Urinary bladder (tissue), 4 donors: ENCODE measurements around the gene PRKG1. TPM values are rescaled to one million over a fixed set of nuclear protein-coding genes. Genes with fewer than 3 reads are reported as not detected.
"Not testable (repeated sequence)": the region's sequence is repeated elsewhere in the genome, so short reads cannot be mapped to it uniquely, and the experiment has no call there.

Experiments used
- DNase-seq: peaks from one replicate; pipeline ENCODE4 v3.0.0-alpha.2; 2015; ENCODE audit errors: extremely low spot score
- H3K27ac ChIP-seq: one replicate; pipeline ENCODE4 v1.5.1; 2013; ENCODE audit warnings: low read depth, mild to moderate bottlenecking, moderate library complexity
- H3K36me3 ChIP-seq: one replicate; pipeline ENCODE4 v1.6.1; 2013; ENCODE audit warnings: mild to moderate bottlenecking, moderate library complexity; ENCODE audit not compliant: insufficient read depth
- H3K4me1 ChIP-seq: one replicate; pipeline ENCODE4 v1.6.1; 2013; ENCODE audit warnings: mild to moderate bottlenecking, moderate library complexity; ENCODE audit not compliant: insufficient read depth
- H3K4me3 ChIP-seq: one replicate; pipeline ENCODE4 v1.5.1; 2013; ENCODE audit warnings: low read depth, low read length
- WGBS: extraction: QIAGEN DNeasy Blood & Tissue Kit; methylation state at CpG from one replicate; pipeline ENCODE4 v1.1.7; 2013; 5-methylcytosine and 5-hydroxymethylcytosine counted together
- polyA plus RNA-seq: library from polyadenylated mRNA; stranded (reverse); fragments of 200-250 nt; gene quantifications from one replicate; pipeline ENCODE4 v1.2.3, GENCODE V29; 2013
- total RNA-seq: library from RNA; depleted of rRNA; stranded (reverse); fragments of >200 nt; gene quantifications from one replicate; pipeline ENCODE4 v1.2.3, GENCODE V29; 2014
- donor health status: healthy with polysubstance abuse.
- donor health status: healthy.

Gene PRKG1
- total and polyA plus RNA-seq, 2 donors: 17.1 to 126 TPM

DNA sequence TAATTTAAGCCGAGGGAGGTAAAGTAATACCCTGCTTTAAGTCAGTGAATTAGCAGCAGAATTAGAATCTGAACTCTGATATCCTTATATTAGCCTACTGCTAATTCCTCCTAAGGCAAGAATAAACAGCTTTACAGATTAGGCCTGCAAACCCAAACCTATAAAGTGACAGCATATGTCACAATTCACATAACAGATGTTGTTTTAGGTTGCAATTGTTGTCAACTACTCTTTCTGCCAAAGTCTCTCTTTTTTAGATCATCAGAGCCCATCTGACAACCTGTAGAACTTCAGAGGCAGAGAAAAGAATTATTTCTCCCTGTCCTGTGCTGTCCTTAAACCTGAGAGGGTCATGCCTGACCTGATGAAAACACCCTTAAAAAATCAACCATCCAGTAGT, 167.2 kb downstream of the PRKG1 start:
- DNase-seq: no peak
- Histone ChIP-seq H3K27ac (no peak overlapping the region), H3K36me3 (no peaks in the 10 kb centered on the region), H3K4me3 (no peak overlapping the region), H3K4me1 (peaks cover 2% of the 10 kb centered on the region)
- WGBS: 93% methylated on average over 1 of the region's 1 CpG

DNA sequence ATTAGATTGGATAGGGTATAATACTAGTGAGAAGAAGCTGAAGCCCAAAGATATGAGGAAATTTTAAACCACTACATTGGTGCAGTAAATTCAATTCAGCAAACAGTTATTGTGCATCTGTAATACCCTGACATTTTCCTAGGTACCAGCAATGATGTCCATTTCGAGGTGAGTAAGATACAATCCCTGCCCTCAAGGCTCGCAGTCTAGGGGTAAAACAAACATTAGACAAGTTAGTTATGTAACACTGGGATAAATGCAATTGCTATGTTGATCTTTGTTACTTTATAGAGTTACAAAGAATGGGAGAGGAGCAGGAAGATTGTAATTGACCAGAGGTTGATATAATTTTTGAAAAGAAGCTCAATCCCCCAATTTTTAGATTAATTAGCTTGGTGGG, 168.1 kb downstream of the PRKG1 start:
- no peak for DNase-seq
- no peak overlapping the region for H3K4me3 ChIP-seq
- no peaks in the 10 kb centered on the region for H3K36me3 ChIP-seq
- no peak overlapping the region for H3K27ac ChIP-seq
- 69% methylated on average over 2 of the region's 2 CpGs for WGBS
- H3K4me1 ChIP-seq: peaks cover 2% of the 10 kb centered on the region

DNA sequence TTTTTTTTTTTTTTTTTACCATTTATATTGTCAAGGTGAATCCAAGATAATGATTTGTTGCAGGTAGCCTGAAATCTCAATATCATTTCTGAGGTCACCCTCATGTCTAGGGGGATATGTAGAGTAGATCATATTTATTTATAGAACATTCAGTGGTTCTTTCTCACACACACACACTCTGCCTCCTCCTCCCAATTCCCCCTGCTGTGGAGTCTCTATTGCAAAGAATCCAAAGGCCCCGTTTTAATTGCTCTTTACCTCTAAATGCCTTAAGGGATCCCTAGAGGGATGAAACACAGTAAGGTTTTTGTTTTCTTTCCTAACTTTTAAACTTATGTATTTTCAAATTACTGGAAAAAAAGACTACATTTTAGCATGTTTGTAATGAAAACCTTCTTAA, 170.0 kb downstream of the PRKG1 start:
- no peak overlapping the region for H3K27ac ChIP-seq
- H3K4me3 ChIP-seq: no peak overlapping the region
- H3K36me3 ChIP-seq: no peaks in the 10 kb centered on the region
- WGBS: 41% methylated on average over 1 of the region's 1 CpG
- H3K4me1 ChIP-seq: peaks cover 2% of the 10 kb centered on the region
- no peak for DNase-seq

DNA sequence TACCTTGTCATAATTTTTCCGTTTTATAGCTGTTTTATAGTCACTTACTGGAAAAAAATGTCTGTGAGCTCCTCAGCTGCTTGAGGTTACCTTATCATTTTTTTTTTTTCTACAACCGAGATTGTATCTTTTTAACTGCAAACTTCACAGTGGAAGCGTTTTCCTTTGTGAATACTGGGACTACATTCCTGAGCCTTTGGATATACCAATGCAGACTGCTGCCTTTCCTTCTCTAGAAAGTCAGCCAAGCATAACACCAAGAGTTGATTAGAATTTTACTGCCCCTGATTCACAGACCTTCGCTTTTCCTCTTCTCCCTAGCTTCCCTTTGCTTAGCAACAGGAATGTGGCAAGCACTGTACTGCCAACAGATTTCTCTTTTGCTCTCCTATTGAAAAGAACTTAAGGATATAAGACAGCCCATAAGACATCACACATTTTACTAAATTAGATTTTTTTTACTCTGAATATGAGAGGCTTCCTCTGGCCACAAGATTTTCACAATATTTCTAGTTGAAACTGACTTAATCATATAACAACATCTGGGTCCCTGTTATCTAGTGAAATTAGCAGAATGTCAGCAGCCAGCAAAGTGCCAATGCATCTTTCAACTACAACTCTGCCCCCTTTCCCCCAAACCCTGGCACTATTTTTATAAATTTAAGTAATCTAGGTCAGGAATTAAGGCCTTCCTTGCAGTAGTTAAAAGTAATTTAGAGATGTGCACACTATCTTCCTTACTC, 170.6 kb downstream of the PRKG1 start:
- Histone ChIP-seq H3K36me3 (no peaks in the 10 kb centered on the region), H3K4me1 (peaks cover 2% of the 10 kb centered on the region), H3K27ac (no peak overlapping the region), H3K4me3 (no peak overlapping the region)
- peak; percentile 54 for DNase-seq
- 21% methylated on average over 4 of the region's 4 CpGs for WGBS

DNA sequence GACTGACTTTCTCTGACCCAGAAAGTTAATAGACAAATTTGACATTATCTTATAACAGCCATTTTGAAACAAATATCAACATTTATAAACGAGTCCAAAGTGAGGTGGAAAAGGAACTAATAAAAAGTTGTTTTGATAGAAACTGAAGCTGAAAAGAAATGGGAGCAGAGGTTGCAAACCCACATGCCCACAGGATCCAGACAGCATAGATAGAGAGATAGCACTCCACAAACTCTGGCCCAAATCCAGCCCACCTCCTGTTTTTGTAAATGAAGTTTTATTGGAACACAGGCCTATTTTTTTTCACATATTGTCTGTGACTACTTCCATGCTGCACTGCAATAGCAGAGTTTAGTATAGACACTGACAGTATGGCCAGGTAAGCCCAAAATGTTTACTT, 171.9 kb downstream of the PRKG1 start:
- WGBS: 28% methylated on average over 1 of the region's 1 CpG
- no peaks in the 10 kb centered on the region for H3K4me1 ChIP-seq
- H3K4me3 ChIP-seq: no peak overlapping the region

DNA sequence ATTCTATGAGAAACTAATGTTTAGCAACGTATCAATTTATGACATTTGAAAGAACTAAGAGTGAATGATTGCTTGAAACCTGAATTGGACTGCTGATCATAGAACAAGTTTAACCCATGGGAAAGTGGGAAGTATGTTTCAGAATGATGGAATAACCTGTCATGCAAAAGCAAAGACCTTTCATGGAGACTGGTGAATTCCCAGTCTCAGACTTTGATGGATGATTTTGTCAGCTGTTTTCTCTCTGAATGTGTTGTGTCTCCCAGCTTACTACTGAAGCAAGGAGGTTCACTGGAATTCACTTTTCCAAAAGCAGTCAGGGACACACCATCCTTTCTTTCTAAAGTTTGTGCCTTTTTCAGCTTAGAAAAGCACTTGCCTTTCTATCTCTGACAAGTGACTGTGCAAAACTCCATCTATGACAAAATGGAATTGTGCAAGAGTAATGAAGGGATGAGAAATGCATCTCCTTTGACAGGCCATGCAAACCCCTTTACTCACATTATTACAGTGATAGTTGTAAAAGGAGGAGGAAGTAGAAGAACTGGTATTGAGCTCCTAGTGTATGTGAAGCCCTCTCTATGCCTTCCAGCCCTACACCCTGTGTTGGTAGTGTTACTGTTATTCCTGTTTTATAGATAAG, 176.1 kb downstream of the PRKG1 start:
- no peaks in the 10 kb centered on the region for H3K36me3 ChIP-seq
- H3K27ac ChIP-seq: no peak overlapping the region

More for the DNA sequence above, 171.9 kb downstream of the PRKG1 start:
- Histone ChIP-seq H3K36me3 (no peaks in the 10 kb centered on the region), H3K27ac (peak overlapping the region; percentile 23)
- no peak for DNase-seq

DNA sequence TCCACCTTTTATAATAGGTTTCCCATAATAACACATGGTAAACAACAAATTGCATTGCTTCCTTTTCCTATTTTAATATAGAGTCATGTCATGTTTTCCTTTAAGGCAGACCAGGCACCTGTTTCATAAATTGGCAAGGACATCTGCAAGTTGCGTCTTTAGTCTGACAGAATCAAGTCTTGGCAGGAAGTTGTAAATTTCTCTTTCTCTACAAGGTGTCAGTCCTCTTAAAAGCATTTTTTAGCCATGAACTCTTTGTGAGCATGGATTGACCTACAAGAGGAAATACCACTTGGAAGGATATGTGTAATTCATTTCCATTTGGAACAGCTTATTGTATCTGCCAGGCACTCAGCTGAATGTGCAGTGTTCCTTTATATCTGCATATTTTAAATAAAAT, 176.8 kb downstream of the PRKG1 start:
- Histone ChIP-seq H3K4me3 (no peak overlapping the region), H3K27ac (no peak overlapping the region), H3K4me1 (no peaks in the 10 kb centered on the region), H3K36me3 (no peaks in the 10 kb centered on the region)
- 73% methylated on average over 1 of the region's 1 CpG for WGBS
- DNase-seq: no peak

More for the DNA sequence above, 176.1 kb downstream of the PRKG1 start:
- no peak overlapping the region for H3K4me3 ChIP-seq
- no peaks in the 10 kb centered on the region for H3K4me1 ChIP-seq
- no peak for DNase-seq
- 86% methylated on average over 1 of the region's 1 CpG for whole genome bisulfite sequencing

DNA sequence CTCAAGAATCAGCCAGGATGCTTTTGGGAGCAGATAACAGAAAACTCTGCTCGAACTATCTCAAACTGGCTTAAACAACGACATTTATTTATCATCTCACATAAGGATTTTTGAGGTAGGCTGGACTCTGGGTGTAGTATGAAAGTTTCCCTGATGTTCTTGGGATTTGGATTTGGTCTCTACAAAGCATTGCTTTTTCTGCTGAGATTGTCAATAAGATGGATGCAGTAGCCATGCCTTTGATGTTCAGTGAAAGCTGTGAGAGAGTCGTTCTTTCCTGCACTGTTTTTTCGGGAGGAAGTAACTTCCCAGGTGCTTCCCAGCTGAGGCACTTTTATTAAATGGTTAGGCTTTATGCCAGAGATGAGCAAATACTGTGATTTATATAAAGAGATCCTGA, 181.1 kb downstream of the PRKG1 start:
- Histone ChIP-seq H3K36me3 (no peaks in the 10 kb centered on the region), H3K4me1 (no peaks in the 10 kb centered on the region), H3K4me3 (no peak overlapping the region), H3K27ac (no peak overlapping the region)
- no peak for DNase-seq
- WGBS: 49% methylated on average over 4 of the region's 4 CpGs

DNA sequence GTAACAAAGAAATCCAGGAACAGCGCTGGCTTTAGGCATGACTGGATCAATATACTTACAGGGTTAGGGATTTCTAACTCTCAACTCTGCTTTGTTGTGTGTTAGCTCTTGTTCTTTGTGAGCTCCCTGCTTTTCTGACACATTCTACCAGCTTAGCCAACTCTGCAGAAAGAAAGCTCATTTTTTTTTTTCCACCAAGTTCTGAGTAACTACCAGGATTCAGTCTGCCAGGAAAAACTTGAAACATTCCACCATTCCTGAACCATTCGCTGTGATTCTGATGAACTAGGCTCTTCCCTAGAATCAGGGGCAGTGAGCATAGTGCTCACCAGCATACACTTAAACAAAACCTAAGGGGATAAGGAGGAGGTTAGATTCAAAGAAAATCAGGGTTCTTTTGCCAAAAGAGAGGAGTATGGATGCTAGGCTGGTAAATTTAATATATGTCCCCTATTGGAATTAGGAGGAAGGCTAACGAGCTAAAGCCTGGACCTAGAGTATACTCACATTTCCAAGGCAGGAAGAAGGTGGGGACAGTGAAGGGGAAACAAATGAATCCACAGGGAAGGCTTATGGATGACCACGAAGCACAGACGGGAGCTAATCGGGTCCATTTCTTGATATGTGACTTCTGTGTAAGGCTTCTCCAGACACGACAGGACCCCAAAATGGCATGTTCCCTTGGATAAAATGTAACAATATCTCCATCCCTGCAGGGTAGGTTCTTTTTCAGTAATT, 183.4 kb downstream of the PRKG1 start:
- Histone ChIP-seq H3K4me1 (no peaks in the 10 kb centered on the region), H3K4me3 (no peak overlapping the region), H3K36me3 (no peaks in the 10 kb centered on the region), H3K27ac (no peak overlapping the region)
- no peak for DNase-seq
- WGBS: 87% methylated on average over 7 of the region's 7 CpGs

DNA sequence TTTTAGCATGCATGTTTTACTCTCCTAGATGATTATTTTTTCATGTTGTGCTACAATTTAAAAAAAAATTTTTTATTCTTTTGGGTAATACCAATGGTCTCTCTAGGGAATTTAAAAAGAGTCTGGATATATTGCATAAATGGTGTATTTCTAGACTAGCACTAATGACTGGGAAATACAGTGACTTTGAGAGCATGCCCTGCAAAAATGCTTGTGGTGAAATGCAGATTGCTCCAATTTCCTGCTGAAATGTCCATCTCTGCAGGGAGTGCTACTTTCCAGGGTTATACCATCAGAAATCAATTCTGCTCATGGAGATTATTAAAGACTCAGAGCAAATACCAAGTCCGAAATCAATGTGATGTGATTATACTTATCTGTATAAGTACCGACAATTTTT, 186.1 kb downstream of the PRKG1 start:
- DNase-seq: no peak
- Histone ChIP-seq H3K4me1 (no peaks in the 10 kb centered on the region), H3K27ac (no peak overlapping the region), H3K4me3 (no peak overlapping the region), H3K36me3 (no peaks in the 10 kb centered on the region)
- 95% methylated on average over 2 of the region's 2 CpGs for WGBS

DNA sequence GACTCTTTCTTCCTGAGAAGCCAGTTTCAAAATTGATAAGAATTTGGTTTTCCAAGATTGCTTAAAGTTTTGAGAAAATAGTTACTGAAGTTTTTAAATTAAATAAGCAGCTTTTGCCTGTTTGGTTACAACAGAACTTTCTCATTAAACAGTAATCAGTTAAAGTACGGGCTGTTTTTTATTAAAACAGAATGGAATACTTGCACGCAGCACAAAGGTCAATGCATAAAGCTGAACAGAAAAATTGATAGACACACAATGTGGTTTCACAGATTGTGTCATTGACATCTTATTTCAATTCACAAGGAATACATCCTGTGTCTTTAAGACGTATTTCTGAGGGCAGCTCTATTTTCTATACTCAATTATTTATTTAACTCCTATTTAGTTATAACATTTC, 192.2 kb downstream of the PRKG1 start:
- DNase-seq: no peak
- no peak overlapping the region for H3K4me3 ChIP-seq
- no peaks in the 10 kb centered on the region for H3K36me3 ChIP-seq
- H3K27ac ChIP-seq: no peak overlapping the region
- no peaks in the 10 kb centered on the region for H3K4me1 ChIP-seq
- whole genome bisulfite sequencing: 90% methylated on average over 3 of the region's 3 CpGs

DNA sequence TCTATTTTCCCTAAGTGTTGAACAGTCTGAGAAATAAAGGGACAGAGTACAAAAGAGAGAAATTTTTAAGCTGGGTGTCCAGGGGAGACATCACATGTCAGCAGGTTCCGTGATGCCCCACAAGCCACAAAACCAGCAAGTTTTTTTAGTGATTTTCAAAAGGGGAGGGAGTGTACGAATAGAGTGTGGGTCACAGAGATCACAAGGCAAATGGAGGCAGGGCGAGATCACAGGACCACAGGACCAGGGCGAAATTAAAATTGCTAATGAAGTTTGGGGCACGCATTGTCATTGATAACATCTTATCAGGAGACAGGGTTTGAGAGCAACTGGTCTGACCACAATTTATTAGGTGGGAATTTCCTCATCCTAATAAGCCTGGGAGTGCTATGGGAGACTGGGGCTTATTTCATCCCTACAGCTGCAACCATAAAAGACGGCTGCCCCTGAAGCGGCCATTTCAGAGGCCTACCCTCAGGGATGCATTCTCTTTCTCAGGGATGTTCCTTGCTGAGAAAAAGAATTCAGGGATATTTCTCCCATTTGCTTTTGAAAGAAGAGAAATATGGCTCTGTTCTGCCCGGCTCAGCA, 193.8 kb downstream of the PRKG1 start:
- not testable (repeated sequence) for H3K4me1 ChIP-seq, H3K27ac ChIP-seq, H3K4me3 ChIP-seq, DNase-seq, H3K36me3 ChIP-seq
- WGBS: 95% methylated on average over 8 of the region's 8 CpGs

DNA sequence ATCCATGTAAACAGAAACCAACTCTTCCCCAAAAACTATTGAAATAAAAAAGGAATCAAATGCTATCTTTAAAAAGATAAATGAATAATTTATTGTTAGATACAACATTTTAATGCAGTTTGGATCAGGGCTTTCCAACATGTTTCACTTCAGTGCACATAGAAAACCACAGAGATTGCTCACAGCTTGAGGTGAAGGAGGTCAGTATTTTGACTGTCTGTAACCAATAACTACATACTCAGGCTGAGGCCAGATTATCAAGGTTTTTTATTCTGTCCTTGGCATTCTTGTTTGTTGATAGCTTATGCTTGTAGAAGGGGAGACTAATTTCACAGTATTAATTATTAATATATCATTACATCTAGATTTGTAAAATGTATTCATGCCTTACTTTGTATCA, 195.5 kb downstream of the PRKG1 start:
- Histone ChIP-seq H3K36me3 (no peaks in the 10 kb centered on the region), H3K27ac (no peak overlapping the region), H3K4me1 (no peaks in the 10 kb centered on the region), H3K4me3 (no peak overlapping the region)
- no peak for DNase-seq
